Colonic mucosa (tissue), 4 donors: ENCODE results near the gene OOSP4B. TPM values are rescaled to one million over a fixed set of nuclear protein-coding genes. Genes with fewer than 3 reads are reported as not detected.
"Not testable (repeated sequence)": the region's sequence is repeated elsewhere in the genome, so short reads cannot be mapped to it uniquely, and the experiment has no call there.

Source experiments
- DNase-seq: peaks from one replicate; pipeline ENCODE4 v3.0.0-alpha.2; 2020
- H3K27ac ChIP-seq: fragments of 200-600 bp; one replicate; pipeline ENCODE4 v1.8.0; 2021
- H3K27me3 ChIP-seq: fragments of 200-600 bp; one replicate; pipeline ENCODE4 v1.8.0; 2021
- H3K36me3 ChIP-seq: fragments of 200-600 bp; one replicate; pipeline ENCODE4 v1.8.0; 2021
- H3K4me1 ChIP-seq: fragments of 200-600 bp; one replicate; pipeline ENCODE4 v1.8.0; 2021; ENCODE audit warnings: mild to moderate bottlenecking
- H3K4me3 ChIP-seq: fragments of 200-600 bp; one replicate; pipeline ENCODE4 v1.8.0; 2021
- H3K9ac ChIP-seq, 2 donors: one replicate each; pipeline ENCODE4 v1.7.0; 2013; ENCODE audit warnings: control low read depth in 2 of 2, low read depth in 2 of 2, low read length in 2 of 2
- H3K9me3 ChIP-seq: fragments of 200-600 bp; one replicate; pipeline ENCODE4 v1.8.0; 2021
- intact Hi-C: fragments of 100-400 bp; cut with DNase I; formaldehyde crosslinking; loops from one replicate; pipeline ENCODE4 v1.14.1; 2022
- total RNA-seq, 2 donors: library from RNA; stranded (reverse); fragmentation: NEBNext Ultra II Directional in 1 of 2; extraction: Animal tissue kit (Norgen Biotek cat#: 25700) in 1 of 2; gene quantifications; one replicate each; pipeline ENCODE4 v1.2.1, GENCODE V29; 2021
- TF ChIP-seq, protein P1 (sequence below): fragments of 200-600 bp; IDR thresholded peaks from one replicate; pipeline ENCODE4 v1.8.0; 2022; ENCODE audit warnings: antibody characterized with exemption, mild to moderate bottlenecking
- donor health status: healthy.
- donor health status: DM: no; HTN: no; CAD: no.
- donor health status: DM: no; HTN: no; CAD: no.

OOSP4B gene
- total RNA-seq, 2 donors from 2014 or later = not detected

DNA sequence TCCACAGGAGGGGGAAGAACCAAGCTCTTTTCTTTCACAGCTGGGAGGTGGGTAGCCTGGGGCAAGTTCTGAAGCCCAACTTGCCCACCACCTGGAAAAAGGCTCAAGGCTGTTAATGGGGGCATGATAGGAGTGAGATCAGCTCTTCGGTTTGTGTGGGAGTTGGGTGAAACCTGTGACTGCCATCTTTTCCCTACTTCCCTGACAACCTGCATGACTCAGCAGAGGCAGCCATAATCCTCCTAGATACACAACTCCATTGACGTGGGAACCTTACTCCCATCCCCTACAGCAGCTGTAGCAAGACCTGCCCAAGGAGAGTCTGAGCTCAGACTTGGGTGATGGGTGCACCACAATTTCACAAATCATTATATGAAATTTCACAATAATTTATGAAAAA lies 13.3 kb upstream of the OOSP4B start:
- H3K9ac ChIP-seq = no peak overlapping the region
- no peak for DNase-seq
- no peak overlapping the region for H3K4me3 ChIP-seq
- H3K27ac ChIP-seq = no peak overlapping the region
- TF ChIP-seq, protein P1, sequence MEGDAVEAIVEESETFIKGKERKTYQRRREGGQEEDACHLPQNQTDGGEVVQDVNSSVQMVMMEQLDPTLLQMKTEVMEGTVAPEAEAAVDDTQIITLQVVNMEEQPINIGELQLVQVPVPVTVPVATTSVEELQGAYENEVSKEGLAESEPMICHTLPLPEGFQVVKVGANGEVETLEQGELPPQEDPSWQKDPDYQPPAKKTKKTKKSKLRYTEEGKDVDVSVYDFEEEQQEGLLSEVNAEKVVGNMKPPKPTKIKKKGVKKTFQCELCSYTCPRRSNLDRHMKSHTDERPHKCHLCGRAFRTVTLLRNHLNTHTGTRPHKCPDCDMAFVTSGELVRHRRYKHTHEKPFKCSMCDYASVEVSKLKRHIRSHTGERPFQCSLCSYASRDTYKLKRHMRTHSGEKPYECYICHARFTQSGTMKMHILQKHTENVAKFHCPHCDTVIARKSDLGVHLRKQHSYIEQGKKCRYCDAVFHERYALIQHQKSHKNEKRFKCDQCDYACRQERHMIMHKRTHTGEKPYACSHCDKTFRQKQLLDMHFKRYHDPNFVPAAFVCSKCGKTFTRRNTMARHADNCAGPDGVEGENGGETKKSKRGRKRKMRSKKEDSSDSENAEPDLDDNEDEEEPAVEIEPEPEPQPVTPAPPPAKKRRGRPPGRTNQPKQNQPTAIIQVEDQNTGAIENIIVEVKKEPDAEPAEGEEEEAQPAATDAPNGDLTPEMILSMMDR = no peak
- no peaks in the 10 kb centered on the region for H3K4me1 ChIP-seq
- H3K27me3 ChIP-seq = no peaks in the 10 kb centered on the region
- no peaks in the 10 kb centered on the region for H3K9me3 ChIP-seq
- no peaks in the 10 kb centered on the region for H3K36me3 ChIP-seq
- intact Hi-C loops = no loop called here

DNA sequence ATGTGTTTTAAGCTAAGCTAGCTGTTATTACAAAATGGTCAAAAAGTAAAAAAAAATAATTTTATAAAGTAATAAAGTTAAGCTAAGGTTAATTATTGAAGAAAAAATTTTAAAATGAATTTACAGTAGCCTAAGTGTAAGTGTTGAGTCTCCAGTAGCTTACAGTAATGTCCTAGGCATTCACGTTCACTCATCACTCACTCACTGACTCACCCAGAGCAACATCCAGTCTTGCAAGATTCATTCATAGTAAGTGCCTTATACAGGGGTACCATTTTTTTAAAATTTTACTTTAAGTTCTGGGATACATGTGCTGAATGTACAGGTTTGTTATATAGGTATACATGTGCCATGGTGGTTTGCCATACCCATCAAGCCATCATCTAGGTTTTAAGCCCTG lies 11.6 kb upstream of the OOSP4B start:
- H3K4me1 ChIP-seq = no peaks in the 10 kb centered on the region
- no peaks in the 10 kb centered on the region for H3K36me3 ChIP-seq
- no peak for DNase-seq
- TF ChIP-seq, protein P1 = no peak
- intact Hi-C loops = no loop called here
- no peaks in the 10 kb centered on the region for H3K9me3 ChIP-seq
- H3K27ac ChIP-seq = no peak overlapping the region
- H3K4me3 ChIP-seq = no peak overlapping the region
- no peaks in the 10 kb centered on the region for H3K27me3 ChIP-seq
- H3K9ac ChIP-seq = no peak overlapping the region

DNA sequence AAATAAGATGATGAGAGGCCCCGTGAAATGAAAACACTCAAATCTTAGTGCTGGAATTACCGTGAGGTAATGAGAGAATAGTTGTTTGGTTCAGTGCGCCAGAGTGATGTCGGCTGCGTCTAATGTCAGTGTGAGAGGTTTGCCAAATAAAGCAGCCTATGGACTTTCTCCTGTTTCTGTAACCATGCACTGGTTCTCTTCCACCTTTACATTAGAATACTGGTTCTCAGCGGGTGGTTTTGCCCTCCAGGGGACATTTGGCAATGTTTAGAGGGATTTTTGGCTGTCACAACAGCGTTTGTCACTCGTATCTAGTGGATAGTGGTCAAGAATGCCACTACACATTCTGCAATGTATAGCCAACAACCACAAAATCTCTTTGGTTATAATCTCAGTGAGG lies 1.1 kb downstream of the OOSP4B start:
- no peak overlapping the region for H3K9ac ChIP-seq
- H3K27ac ChIP-seq = no peak overlapping the region
- no peaks in the 10 kb centered on the region for H3K27me3 ChIP-seq
- TF ChIP-seq, protein P1 = no peak
- intact Hi-C loops = no loop called here
- DNase-seq = no peak
- no peaks in the 10 kb centered on the region for H3K36me3 ChIP-seq
- no peaks in the 10 kb centered on the region for H3K4me1 ChIP-seq
- H3K9me3 ChIP-seq = no peaks in the 10 kb centered on the region
- H3K4me3 ChIP-seq = no peak overlapping the region

DNA sequence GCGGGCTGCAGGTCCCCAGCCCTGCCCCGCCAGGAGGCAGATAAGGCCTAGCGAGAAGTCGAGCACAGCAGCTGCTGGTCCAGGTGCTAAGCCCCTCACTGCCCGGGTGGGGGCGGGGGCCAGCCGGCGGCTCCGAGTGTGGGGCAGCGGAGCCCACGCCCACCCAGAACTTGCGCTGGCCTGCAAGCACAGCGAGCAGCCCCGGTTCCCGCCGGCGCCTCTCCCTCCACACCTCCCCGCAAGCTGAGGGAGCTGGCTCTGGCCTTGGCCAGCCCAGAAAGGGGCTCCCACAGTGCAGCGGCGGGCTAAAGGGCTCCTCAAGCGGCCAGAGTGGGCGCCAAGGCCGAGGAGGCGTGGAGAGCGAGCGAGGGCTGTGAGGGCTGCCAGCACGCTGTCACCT lies 3.4 kb downstream of the OOSP4B start:
- DNase-seq, H3K36me3 ChIP-seq, intact Hi-C loops, H3K4me1 ChIP-seq, H3K9ac ChIP-seq, H3K27ac ChIP-seq, H3K9me3 ChIP-seq, H3K27me3 ChIP-seq, H3K4me3 ChIP-seq: not testable (repeated sequence)

DNA sequence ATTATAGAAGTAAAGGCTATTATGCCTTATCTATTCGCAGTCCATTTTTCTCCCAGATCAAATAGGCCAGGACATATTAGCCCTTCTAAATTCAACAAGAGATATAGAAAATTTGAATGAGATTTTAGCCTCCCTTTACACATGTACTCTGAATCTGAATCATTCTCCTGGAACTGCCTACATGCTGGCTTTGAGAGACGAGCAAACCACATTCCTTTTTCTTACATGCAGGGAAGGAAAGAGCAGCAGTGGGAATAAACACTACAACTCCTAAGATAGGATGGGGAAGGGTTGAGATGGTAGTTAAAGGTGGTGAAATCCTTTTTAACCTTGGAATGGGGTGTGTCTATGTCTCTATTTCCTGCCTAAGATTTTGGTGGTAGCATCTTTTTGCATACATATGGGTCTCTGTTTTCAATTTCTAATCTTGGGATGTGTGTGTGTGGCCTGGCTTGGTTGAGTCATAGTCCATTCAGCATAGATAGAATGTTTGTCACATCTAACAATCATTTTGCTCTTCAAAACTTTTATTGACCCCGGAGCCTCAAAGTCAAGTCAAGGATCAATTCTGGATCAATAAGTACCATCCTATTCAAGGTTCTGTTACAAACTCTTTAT lies 12.1 kb downstream of the OOSP4B start:
- H3K9me3 ChIP-seq = no peaks in the 10 kb centered on the region
- H3K36me3 ChIP-seq = no peaks in the 10 kb centered on the region
- no peak overlapping the region for H3K9ac ChIP-seq
- intact Hi-C loops = no loop called here
- no peak overlapping the region for H3K4me3 ChIP-seq
- no peak for DNase-seq
- H3K27me3 ChIP-seq = no peaks in the 10 kb centered on the region
- no peaks in the 10 kb centered on the region for H3K4me1 ChIP-seq
- TF ChIP-seq, protein P1 = no peak
- H3K27ac ChIP-seq = no peak overlapping the region

DNA sequence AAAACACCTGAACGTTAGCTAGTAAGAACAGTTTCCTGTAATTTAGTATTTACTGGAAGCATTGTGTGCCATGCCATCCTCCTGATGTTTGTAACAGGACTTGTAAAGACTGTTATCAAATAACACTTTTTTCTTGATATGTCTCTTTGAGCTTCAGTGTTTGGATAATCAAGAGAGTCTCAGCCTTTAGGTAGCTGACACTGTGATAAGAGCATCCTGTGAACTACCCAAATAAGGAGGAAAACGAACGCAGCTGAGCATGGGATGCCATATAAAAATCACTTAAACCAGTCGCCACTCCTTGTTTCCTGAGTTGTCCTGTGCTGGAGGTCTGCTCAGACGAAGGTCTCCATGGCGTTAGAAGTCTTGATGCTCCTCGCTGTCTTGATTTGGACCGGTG lies 23.1 kb downstream of the OOSP4B start, which contains the start of gene OOSP2:
TSS of gene OOSP2 (plus strand) at position 301 of the 400 bp plus-strand sequence. CDS start at position 352, 51 bp downstream.
- no peaks in the 10 kb centered on the region for H3K4me1 ChIP-seq
- H3K36me3 ChIP-seq = no peaks in the 10 kb centered on the region
- H3K4me3 ChIP-seq = no peak within 1 kb of the TSS
- H3K27ac ChIP-seq = no peak within 1 kb of the TSS
- H3K27me3 ChIP-seq = no peaks in the 10 kb centered on the region
- intact Hi-C loops = no loop called here
- TF ChIP-seq, protein P1 = no peak
- no peak for DNase-seq
- no peak within 1 kb of the TSS for H3K9ac ChIP-seq
- H3K9me3 ChIP-seq = no peaks in the 10 kb centered on the region

GRCh38 chr11:60050422-60050821 lies 33.4 kb downstream of the OOSP4B start:
- H3K27me3 ChIP-seq, H3K9ac ChIP-seq, H3K4me1 ChIP-seq, DNase-seq, H3K36me3 ChIP-seq, H3K4me3 ChIP-seq, H3K9me3 ChIP-seq, intact Hi-C loops, H3K27ac ChIP-seq: not testable (repeated sequence)

DNA sequence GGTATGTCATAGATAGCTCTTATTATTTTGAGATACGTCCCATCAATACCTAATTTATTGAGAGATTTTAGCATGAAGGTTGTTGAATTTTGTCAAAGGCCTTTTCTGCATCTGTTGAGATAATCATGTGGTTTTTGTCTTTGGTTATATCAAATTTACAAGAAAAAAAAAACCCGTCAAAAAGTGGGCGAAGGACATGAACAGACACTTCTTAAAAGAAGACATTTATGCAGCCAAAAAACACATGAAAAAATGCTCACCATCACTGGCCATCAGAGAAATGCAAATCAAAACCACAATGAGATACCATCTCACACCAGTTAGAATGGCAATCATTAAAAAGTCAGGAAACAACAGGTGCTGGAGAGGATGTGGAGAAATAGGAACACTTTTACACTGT lies 33.9 kb downstream of the OOSP4B start:
- H3K27me3 ChIP-seq, DNase-seq, H3K9me3 ChIP-seq: not testable (repeated sequence)

More for the DNA sequence above, 33.9 kb downstream of the OOSP4B start:
- H3K9ac ChIP-seq, intact Hi-C loops, H3K36me3 ChIP-seq, H3K4me1 ChIP-seq, H3K4me3 ChIP-seq, H3K27ac ChIP-seq: not testable (repeated sequence)
